ENCODE measurements around the gene NAA40.

NAA40 gene

DNA sequence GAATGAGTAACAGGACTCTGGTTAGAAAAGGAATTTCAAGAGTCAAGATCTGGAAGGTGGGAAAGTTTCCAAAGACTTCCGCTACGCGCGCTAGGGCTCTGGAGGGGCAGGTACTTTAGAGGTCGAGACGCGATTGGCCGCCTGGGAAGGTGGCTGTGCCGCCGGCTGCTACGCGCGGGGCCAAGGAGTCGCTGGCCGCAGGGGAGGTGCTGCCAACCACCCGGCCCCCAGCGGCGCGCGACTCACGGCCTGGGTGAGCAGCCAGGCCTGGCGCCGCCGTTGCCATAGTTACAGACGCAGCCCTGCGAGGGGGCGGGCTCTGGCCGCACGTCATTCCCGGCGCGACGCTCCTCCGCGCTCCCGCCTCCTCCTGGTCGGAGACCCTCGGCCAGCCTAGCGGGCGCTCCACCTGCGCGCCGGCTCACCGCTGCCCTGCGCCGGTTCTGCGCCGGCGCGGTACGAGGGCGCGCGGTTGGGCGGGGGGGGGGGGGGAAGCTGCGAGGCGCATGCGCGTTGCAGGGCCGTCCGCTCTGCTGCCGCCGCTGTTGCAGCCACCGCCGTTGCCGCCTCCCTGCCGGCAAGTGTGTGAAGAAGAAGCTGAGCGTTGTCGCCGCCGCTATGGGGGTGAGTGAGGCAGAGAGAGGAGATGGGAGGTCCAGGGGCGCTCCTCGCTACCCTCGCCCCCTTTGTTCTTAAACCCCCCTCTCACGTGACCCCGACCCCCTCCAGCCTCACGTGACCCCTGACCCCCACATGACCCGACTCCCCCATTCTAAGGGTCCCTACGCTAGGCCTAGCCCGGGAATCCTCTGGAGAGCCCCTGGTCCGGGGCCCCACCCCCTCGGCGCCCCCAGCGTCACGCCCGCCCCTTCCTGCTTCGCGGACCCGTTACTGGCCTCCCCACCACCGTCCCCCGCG, at the start of gene NAA40:
NAA40 (plus strand) TSS at position 524 of the 918 bp plus-strand sequence; CDS start at position 619, 95 bp downstream.
- DNase-seq, result peak; percentile 95

DNA sequence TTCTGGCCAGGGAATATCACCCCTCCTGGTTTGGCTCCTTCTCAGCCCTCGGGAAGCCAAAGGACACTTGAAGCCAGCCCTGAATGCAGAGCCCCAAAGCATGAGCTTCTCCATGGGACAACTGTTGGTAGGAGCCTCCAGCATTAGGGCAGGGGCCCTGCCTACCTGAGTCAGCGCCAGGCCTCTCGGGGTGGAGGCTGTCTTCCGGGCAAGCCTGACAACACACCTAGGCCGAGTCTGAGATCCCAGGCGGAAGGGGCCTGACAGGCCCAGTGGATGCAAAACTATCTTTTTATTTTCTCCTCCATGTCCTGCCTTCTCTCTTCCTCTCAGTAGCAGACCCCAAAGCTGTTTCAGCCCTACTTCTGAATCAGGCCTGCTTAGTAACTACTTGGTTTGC, 49.5 kb upstream of the NAA40 start:
- no peak for DNase-seq

DNA sequence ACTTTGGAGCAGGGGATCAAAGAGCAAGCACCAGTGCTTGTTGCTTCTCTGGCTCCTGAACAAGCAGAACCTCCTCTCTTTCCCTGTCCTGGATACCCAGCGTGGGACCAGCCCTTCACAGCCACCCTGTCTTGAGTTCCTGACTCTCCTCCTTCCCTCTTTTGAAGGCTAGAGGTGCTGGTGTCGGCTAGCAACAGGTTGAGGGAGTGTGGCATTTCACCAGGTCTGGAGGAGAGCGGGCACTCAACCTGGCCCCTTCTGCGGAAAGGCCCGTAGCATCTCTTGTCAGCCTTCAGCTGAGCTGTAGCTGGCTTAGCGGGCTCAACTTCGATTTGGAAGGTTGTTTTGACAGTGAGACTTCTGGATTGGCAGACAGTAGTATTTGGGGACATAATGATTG, 48.4 kb upstream of the NAA40 start:
- no peak for DNase-seq

DNA sequence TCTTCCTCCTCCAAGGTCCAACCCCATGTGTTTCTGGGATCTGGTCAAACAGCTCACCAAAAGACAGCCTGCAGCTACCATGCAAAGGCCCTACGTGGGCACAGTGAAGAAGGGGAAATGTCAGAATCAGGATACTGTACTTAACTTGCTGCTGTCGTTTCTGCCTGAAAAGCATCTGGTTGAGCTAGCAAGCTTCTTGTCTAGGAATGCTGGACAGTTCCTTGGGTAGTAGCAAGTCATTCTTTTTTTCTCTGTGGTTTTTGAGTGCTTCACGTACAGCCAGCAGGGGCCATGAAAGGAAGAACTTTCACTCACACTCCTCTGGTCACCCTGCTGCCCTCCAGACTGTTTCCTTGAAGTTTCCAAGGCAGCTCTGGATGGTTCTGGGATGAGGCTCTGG, 46.6 kb upstream of the NAA40 start:
- DNase-seq, result no peak

DNA sequence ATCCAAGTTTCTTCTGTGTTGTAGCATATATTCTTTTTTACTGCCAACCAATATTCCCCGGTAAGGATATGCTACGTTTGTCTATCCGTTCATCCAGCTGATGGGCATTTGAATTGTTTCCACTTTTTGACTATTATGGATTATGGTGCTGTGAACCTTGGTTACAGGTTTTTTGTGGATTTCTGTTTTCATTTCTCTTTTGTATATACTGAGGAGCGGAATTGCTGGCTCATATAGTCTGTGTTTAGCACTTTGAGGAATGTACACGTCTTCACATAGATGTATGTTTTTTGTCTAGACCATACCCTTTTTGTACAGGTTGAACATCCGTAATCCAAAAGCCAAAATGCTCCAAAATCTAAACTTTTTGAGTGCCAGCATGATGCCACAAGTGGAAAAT, 45.4 kb upstream of the NAA40 start:
- no peak for DNase-seq

DNA sequence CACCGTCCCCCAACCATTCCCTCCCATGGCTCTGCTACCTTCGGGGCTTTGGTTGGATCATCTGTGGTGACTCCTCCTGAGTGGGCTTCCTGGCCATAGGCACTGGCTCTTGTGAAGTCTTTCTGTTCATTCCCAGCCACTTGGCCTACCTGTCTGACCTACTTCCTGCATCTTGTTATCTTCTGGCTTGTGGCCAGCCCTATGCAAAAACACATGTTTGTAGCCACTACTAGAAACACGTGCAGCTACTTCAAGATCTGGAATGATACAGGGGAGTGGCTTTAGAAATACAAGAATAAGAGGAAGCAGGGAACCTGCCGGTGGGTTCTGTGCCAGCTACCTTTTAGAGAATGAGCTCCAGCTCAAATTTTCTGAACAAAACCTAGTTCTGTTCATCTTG, 42.7 kb upstream of the NAA40 start:
- DNase-seq, result no peak

DNA sequence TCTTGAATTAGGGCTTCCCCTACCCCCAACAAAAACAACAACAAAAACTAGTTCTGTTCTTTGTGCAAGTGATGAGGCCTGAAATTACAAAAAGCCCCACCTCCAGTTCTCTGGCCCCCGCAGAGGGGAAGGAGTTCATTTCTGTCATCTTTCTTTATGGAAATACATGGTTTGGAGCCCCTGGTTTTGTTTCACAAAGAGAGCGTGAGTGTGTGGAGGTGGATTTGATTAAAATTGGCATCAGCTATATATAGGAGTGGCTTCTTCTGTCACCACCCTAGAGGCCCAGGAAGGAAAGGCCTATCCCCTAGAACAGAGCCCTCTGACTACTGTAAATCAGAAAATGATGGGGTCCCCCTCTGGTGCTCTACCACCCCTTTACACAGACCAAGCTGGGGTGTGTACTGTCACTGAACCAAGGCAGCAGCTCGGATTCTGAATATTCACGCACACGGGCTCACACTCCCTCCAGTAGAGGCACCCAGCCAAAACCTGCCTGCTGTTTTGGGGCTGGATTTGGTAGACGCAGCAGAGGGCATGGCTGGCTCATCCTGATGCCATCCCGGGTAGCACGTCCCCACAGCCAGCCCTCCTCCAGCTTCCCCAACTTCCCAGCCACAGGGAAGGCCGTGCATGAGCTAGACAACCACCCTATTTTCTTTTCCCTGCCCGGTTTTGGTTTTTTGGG, 41.2 kb upstream of the NAA40 start:
- DNase-seq, result no peak

DNA sequence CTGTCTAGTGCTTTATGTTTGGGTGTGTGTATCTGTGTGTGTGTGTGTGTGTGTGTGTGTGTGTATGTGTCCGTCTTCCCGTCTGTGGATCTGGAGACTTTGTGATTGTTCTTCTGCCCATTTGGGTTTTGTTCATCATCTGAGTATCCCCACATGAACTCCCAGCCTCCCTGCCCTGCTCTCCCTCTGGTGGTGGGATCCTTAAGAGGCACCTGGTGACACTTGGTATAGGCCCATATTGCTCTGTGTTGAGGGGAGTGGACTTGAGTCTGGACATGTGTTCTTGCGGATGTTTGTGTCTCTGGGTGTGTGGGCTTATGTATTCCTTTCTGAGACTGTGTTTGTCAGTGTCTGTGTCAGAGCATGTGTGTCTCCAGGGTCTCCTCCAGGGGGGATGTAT, 37.1 kb upstream of the NAA40 start:
- DNase-seq, result no peak

DNA sequence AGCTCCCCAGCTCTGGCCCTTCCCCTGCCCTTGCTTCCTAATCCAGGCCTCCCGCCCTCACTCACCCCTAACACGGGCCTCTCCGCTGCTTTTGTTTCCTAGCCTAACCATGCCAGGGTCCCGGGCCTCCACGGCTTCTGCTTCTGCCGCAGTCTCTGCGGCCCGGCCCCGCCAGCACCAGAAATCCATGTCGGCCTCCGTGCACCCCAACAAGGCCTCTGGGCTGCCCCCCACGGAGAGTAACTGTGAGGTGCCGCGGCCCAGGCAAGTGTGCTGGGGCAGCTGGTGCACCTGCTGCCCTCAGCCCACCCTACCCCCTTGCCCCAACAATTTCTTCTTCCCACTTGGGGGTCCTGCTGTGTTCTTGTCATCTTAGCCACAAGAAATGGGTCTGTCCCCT, 34.9 kb upstream of the NAA40 start:
- no peak for DNase-seq

DNA sequence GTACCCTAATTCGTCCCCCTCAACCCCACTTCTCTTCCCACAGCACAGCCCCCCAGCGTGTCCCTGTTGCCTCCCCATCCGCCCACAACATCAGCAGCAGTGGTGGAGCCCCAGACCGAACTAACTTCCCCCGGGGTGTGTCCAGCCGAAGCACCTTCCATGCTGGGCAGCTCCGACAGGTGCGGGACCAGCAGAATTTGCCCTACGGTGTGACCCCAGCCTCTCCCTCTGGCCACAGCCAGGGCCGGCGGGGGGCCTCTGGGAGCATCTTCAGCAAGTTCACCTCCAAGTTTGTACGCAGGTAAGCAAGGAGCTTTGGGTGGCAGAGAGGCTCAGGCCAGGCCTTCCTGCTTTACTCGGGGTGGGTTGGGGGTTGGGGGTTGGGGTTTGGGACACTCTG, 34.1 kb upstream of the NAA40 start:
- no peak for DNase-seq

DNA sequence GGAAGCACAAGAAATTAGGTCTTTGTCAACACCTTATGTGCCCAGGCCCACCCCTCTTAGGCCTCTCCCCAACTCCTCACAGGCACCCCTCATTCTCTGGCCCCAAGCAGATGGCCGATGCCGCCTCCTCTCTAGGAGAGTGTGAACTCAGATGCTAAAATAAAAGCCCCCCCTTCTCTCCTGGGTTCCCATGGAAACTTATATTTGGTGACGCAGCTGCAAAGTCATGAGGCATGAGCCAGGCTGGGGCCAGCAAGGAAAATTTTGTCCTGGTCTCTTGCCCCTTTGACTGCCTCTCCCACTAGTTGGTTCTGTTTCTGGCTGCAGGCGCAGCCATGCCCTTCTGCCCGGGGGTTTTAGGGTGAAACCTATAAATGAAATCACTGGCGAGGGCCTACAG, 33.6 kb upstream of the NAA40 start:
- no peak for DNase-seq

DNA sequence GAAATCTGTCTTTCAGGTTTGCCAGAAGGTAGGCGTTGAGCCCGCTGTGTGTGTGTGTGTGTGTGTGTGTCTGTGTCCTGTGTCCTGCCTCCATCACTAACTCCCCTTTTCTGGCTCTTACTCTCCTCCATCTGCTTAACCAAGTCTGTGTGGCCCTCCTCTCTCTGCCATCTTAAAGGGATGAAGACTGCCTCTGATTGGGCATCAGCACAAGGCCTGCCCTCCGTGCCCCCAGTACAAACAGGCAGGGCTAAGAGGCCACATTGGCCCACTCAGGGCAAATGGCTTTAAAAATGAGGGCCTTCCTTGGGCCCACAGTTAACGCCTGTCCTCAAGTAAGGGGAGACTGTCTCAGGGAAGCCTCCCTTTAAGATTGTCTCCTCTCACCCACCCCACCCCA, 32.7 kb upstream of the NAA40 start:
- no peak for DNase-seq

DNA sequence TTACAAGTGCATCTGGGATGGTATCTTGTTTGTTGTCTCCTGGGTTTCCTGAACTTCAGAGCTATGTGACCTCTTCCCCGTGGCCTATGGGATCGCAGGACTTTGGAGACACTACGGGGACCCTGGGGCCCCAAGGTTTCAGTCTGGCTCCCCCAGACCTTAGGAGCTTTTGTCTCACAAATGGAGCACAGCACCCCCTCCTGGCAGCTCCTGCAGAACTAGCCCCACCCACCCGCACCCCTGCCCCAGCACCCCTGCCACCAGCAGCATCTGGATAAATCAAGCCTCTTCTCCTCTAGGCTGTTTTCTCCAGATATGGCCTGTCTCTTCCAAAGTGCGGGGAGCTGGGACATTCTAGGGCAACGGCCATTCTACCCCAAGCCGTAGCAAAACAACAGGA, 32.2 kb upstream of the NAA40 start:
- DNase-seq, result peak; percentile 46

DNA sequence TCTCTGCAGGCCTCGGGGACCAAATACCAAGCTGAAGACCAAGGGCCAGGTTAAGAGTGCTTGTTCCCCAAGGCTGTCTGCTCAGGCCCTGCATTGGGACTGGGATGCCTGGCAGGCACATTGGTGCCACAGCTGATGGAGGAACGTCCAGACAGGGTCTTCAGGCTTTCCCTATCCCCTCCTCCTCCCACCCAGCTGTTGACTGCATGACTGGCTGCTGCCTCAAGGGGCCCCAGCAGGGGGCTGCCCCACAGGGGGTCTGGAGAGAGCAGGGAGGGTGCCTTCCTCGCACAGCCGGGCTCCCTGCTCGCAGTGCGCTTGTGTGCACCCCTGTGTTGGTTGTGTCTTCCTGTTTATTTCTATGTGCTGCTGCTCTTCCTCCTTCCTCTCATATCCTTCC, 31.7 kb upstream of the NAA40 start:
- no peak for DNase-seq

DNA sequence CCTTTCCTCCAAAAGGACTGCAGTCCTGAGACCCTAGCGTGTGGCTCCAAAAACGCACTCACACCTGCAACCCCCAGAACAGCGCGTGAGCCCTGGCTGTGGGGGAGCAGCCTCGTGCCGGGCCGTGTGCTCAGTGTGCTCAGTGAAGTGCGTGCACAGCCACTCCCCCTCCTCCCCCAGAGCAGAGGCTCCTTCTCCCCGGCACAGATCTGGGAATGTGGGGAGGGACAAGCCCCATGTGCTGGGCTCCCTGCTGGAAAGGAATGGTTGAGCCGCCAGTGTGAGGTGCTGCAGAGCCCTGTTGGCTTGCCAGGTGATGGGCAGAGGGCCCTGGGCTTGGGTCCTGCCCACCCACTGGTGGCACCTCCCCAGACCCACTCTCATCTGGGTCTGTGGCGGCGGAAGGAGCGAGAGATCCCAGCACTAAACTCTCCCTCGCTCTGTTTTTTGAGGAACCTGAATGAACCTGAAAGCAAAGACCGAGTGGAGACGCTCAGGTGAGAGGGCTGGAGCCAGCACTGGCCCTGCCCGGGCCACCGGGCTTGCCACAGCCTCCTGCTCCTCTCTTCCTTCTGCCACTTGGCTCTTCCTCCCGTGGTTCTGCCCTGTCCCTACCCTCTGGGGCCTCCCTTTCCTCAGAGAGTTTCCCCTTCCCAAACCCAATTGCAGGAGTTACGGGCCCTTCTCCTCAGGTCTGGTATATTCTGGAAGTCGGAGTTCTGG, 30.8 kb upstream of the NAA40 start:
- no peak for DNase-seq

DNA sequence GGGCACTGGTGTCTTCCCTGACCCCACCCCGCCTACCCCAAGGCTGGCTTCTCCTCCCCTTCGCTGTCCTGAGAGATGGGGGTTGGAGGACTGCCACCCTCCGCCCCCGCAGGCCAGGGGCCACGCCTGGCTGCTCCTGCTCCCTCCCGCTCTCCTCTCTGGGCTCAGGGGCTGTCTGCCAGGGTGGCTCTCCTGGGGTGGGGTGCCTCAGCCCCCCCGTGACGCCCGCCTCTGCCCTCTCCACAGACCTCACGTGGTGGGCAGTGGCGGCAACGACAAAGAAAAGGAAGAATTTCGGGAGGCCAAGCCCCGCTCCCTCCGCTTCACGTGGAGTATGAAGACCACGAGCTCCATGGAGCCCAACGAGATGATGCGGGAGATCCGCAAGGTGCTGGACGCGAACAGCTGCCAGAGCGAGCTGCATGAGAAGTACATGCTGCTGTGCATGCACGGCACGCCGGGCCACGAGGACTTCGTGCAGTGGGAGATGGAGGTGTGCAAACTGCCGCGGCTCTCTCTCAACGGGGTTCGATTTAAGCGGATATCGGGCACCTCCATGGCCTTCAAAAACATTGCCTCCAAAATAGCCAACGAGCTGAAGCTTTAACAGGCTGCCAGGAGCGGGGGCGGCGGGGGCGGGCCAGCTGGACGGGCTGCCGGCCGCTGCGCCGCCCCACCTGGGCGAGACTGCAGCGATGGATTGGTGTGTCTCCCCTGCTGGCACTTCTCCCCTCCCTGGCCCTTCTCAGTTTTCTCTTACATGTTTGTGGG, 30.0 kb upstream of the NAA40 start:
- DNase-seq, result no peak

DNA sequence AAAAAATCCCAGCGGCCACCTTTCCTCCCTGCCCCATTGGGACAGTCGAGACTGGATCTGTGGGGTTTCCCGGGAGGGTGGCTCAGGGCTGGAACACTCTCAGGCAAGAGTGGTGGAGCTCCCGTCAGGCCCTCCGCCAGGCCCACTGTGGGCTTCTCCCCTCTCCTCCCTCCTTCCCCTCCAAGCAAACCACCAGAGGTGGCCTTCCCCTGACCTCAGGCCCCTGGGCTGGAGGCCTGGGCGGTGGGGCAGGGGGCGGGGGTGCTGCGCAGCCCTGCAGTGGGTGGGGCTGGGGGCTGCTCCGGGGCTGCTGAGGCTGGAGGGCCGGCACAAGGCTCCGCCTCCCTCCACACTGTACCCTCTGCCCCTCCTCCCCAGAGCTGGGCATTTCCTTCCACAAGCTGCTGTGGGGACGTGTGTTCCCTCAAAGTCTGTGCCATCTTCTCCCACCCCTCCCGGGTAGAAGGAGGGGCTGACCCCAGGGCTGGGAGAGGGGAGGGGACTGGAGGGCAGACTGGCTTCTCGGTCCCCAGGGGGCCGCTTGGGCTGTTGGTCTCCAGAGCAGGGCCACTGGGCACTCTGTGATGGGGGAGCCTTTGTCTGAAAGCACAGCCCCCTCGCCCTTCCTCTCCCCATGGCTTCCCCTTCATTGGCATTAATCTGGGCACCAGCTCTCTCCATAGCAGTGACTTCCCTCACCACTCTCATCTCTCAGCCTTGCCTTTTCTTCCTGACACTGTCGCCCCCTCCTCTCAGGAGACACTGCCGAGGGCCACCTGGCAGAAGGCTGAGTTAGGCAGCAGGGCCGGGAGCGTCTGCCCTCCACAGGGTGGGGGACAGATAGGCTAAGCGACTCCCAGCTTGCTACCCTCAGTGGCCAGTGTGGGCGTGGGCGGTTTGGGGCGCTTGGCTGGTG, 29.0 kb upstream of the NAA40 start:
- DNase-seq, result no peak

DNA sequence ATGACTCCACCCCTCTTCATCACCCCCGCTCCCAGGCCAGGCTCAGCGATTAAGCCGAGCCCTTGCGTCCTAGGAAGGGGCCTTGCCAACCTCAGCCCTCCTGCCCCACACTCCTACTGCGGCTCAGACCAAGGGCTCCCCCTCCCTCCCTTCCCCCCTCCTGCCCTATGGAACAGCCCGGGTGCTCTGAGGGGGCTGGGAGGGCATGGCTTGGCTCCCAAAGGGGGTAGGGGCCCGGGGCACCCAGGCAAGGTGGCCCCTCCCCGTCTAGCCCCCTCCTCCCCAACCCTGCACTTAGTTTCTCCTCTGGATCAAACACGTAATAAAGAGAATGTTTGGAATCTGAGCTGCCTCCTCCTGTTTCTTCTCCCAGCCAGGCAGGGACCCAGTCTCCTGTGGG, 28.1 kb upstream of the NAA40 start:
- no peak for DNase-seq

DNA sequence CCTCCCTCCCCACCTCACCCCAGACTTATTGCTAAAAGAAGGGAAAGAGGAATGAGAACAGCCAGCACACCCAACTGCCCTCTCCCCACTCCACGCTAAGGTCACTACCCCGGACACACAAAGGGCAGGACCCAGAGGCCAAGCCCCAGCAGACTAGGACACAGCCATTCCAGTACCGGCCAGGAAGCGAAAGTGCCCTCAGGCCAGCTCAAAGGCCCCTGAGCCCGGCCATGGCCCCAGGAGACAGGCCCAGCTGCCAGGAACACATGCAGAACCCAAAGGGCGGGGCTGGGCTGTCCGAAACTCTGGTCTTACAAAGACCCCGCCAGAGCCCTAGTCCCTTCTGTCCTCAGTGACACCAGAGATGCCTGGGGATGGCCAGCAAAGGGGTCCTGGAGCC, 27.4 kb upstream of the NAA40 start:
- DNase-seq, result no peak

DNA sequence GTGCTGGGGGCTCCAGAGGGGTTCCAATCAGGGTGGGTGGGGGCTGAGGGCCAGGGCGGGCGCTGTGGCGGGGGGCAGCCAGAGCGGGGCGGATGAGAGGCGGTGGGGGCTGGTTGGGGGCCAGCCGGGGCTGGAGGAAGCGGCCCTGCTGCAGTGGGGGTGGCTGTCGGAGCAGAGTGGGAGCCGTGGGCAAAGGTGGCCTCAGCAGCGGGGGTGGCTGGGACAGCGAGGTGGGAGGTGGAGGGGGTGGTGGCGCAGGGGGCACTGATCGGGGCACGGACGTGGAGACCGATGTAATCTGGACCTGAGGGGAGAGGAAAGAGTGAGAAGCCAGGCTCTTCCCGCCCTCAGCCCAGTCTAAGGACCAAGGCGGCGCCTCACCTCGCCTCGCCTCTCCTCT, 26.9 kb upstream of the NAA40 start:
- DNase-seq, result no peak

DNA sequence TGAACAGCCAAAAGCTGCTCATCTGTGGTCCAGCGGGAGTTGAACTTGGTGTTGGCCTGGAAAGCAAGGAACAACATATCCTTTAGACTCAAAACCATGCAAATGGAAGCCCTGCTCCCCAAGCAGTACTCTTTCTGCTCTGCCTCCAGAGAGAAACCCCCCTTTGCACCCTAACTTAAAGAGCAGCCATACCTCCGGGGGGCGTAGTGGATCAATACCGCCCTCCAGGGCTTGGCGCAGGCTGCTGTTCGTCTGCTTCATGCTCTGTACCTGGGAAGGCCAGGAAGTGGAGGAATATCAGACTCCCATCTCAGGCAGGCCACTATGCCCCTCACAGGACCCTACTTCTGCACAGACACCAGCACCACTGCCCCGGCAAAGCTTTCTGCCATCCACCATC, 26.1 kb upstream of the NAA40 start:
- DNase-seq, result no peak
